Endothelial cell of umbilical vein (primary cell): ENCODE data around the gene CARD11. TPM values are rescaled to one million over a fixed set of nuclear protein-coding genes. Genes with fewer than 3 reads are reported as not detected.

Experiments used
- BruUV-seq: library from RNA; stranded (reverse); fragments of 400-500 nt; replicated peaks from 2 replicates; lab custom pipeline; 2021; lab: Mats Ljungman, UMichigan
- CTCF ChIA-PET: fragments of 300-600, 350-600 bp; sonication (Branson Sonifier 250); formaldehyde crosslinking; loops from one replicate; lab custom pipeline; 2021; ENCODE audit warnings: antibody characterized with exemption, inconsistent platforms; lab: Charles Lee
- POLR2A ChIA-PET: fragments of 300-600, 350-600 bp; sonication (Branson Sonifier 250); formaldehyde crosslinking; loops from one replicate; lab custom pipeline; 2021; ENCODE audit warnings: antibody characterized with exemption, inconsistent platforms; lab: Charles Lee
- DNase-seq: peaks from one replicate; pipeline ENCODE4 v3.0.0-alpha.2; 2011; ENCODE audit warnings: low read depth, low spot score
- FAIRE-seq: peaks from 2 replicates; lab custom pipeline; 2011; peaks lifted over from hg19 to GRCh38; lab: Jason Lieb, UNC
- H2AFZ ChIP-seq: 2 replicates; pipeline ENCODE4 v1.6.0; 2012; ENCODE audit warnings: low read depth, low read length, control low read depth, inconsistent platforms
- H3K27ac ChIP-seq: 2 replicates; pipeline ENCODE4 v1.5.1; 2011; ENCODE audit warnings: low read depth, mild to moderate bottlenecking, control low read depth, low read length, moderate library complexity; ENCODE audit not compliant: insufficient read depth
- H3K27me3 ChIP-seq, 2 experiments: 2 replicates each; pipeline versions ENCODE4 v1.6.0 to v1.6.1; 2011; ENCODE audit warnings: low read length in 2 of 2, mixed read lengths in 1 of 2; ENCODE audit not compliant: control insufficient read depth in 2 of 2, insufficient read depth in 2 of 2
- H3K36me3 ChIP-seq, 2 experiments: 2 replicates in 1 of 2; 3 replicates in 1 of 2; pipeline ENCODE4 v1.5.1; 2011; ENCODE audit warnings: low read length in 2 of 2, mild to moderate bottlenecking in 1 of 2, moderate library complexity in 1 of 2; ENCODE audit not compliant: control insufficient read depth in 2 of 2, insufficient read depth in 2 of 2; ENCODE audit errors: extremely low read depth in 1 of 2
- H3K4me1 ChIP-seq: 3 replicates; pipeline ENCODE4 v1.5.1; 2011; ENCODE audit warnings: mild to moderate bottlenecking, low read length; ENCODE audit not compliant: control insufficient read depth, insufficient read depth; ENCODE audit errors: extremely low read depth
- H3K4me2 ChIP-seq: 2 replicates; pipeline ENCODE4 v1.6.1; 2011; ENCODE audit warnings: low read length, control low read depth, mixed read lengths; ENCODE audit not compliant: insufficient read depth
- H3K4me3 ChIP-seq, 3 experiments: fragments of 200-600 bp in 1 of 3; sonication (generic), shearing (Covaris generic) in 1 of 3; replicated peaks in 1 of 3; 2 replicates each; pipeline ENCODE4 v1.5.1; 2011 to 2016; ENCODE audit warnings: control low read depth in 3 of 3, low read length in 3 of 3, mild to moderate bottlenecking in 2 of 3, inconsistent platforms in 1 of 3, low read depth in 1 of 3, moderate library complexity in 1 of 3; ENCODE audit not compliant: insufficient read depth in 1 of 3
- H3K79me2 ChIP-seq: 2 replicates; pipeline ENCODE4 v1.6.0; 2012; ENCODE audit warnings: low read length, inconsistent platforms; ENCODE audit not compliant: control insufficient read depth, insufficient read depth
- H3K9ac ChIP-seq: replicated peaks from 2 replicates; pipeline ENCODE3; 2011; ENCODE audit warnings: low read length, control low read depth; ENCODE audit not compliant: insufficient read depth; ENCODE audit errors: extremely low read depth
- H3K9me1 ChIP-seq: replicated peaks from 3 replicates; pipeline ENCODE4 v1.6.0; 2011; ENCODE audit warnings: mild to moderate bottlenecking, low read length; ENCODE audit not compliant: control insufficient read depth, insufficient read depth; ENCODE audit errors: extremely low read depth
- H3K9me3 ChIP-seq: replicated peaks from 2 replicates; pipeline ENCODE4 v1.5.1; 2012; ENCODE audit warnings: low read length, inconsistent platforms; ENCODE audit not compliant: control insufficient read depth, insufficient read depth
- H4K20me1 ChIP-seq: replicated peaks from 2 replicates; pipeline ENCODE3; 2011; ENCODE audit warnings: mild to moderate bottlenecking, low read length; ENCODE audit not compliant: control insufficient read depth, insufficient read depth; ENCODE audit errors: extremely low read depth
- CTCF ChIP-seq, 2 donors: IDR thresholded peaks; 1 replicate in 1 of 2; 2 replicates in 1 of 2; pipeline ENCODE4 v1.5.1; 2011; ENCODE audit warnings: low read length in 2 of 2, mild to moderate bottlenecking in 2 of 2, moderate library complexity in 2 of 2, control low read depth in 1 of 2, inconsistent platforms in 1 of 2, low read depth in 1 of 2; ENCODE audit not compliant: insufficient read depth in 1 of 2; ENCODE audit errors: extremely low read depth in 1 of 2
- EZH2 ChIP-seq: IDR thresholded peaks from 2 replicates; pipeline ENCODE4 v1.6.1; 2012; ENCODE audit warnings: borderline replicate concordance, low read depth, mild to moderate bottlenecking, moderate library complexity, low read length, inconsistent platforms; ENCODE audit not compliant: severe bottlenecking
- FOS ChIP-seq: IDR thresholded peaks from 2 replicates; pipeline ENCODE4 v1.6.1; 2011; ENCODE audit warnings: mild to moderate bottlenecking, low read length, moderate library complexity, borderline replicate concordance; ENCODE audit not compliant: insufficient read depth
- GATA2 ChIP-seq: IDR thresholded peaks from 2 replicates; pipeline ENCODE4 v1.7.0; 2011; ENCODE audit warnings: low read depth, mild to moderate bottlenecking, moderate library complexity, mixed read lengths, low read length; ENCODE audit not compliant: insufficient read length, insufficient read depth
- JUN ChIP-seq: IDR thresholded peaks from 2 replicates; pipeline ENCODE4 v1.6.1; 2011; ENCODE audit warnings: borderline replicate concordance, low read depth; ENCODE audit not compliant: insufficient read length, insufficient read depth
- MAX ChIP-seq: IDR thresholded peaks from 2 replicates; pipeline ENCODE4 v1.6.1; 2011; ENCODE audit not compliant: insufficient read depth, insufficient read length
- MYC ChIP-seq: IDR thresholded peaks from one replicate; pipeline ENCODE4 v1.6.1; 2011; ENCODE audit warnings: mild to moderate bottlenecking, low read depth, low read length
- POLR2A ChIP-seq: IDR thresholded peaks from 2 replicates; pipeline ENCODE4 v1.6.1; 2012; ENCODE audit warnings: low read depth, mild to moderate bottlenecking, control low read depth, low read length
- dilution Hi-C: fragments of 300-500 bp; cut with MboI; formaldehyde crosslinking; loops from one replicate; pipeline ENCODE4 v1.15.0; 2019; ENCODE audit warnings: low sequenced_read_pairs; ENCODE audit not compliant: extremely low pct_ligation_motif_present
- intact Hi-C: fragments of 100-400 bp; cut with micrococcal nuclease; formaldehyde crosslinking; loops from one replicate; pipeline ENCODE4 v1.10.0; 2022
- polyA plus RNA-seq, 4 experiments: library from polyadenylated mRNA; depleted of rRNA in 3 of 4; stranded (reverse) in 3 of 4; unstranded in 1 of 4; fragments of >200 nt; gene quantifications; 2 replicates each; pipeline versions ENCODE4 v1.2.1 to v1.2.3, GENCODE V29; 2011 to 2012; ENCODE audit warnings: missing spikeins in 1 of 4
- total RNA-seq: library from RNA; stranded (reverse); gene quantifications from 2 replicates; pipeline ENCODE4 v1.2.3, GENCODE V29; 2021

Gene CARD11
- total and polyA plus RNA-seq, 2 donors (not counting 3 experiments of a cell fraction or from before 2014, with no cell fraction given): 20.4 to 41.8 TPM

DNA sequence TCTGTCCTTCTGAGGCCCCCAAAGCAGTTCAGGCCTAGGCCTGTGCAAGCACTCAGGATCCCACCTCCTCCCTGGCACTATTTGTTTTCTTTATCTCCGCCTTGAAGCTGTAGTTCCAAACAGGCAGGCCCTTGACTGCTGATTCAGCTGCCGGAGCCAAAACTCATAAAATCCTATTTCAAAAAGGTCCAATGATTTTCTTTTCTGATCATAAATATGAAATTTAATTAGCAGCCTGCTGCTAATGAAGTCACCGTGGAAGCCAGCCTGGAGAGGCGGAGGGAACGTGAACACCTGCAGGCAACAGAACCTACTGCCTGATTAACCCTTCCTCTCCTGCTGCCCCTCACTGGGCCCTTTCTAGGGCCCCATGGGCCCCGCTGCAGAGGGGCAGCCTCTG, 60.1 kb downstream of the CARD11 start:
- H2AFZ ChIP-seq: no peak overlapping the region
- TF ChIP-seq POLR2A (no peak), CTCF (IDR thresholded peaks at IDR 0.05; ENCODE audit: extremely low read depth in 1 of 2, insufficient read depth in 1 of 2, low read depth in 1 of 2, low read length in 2 of 2) (no peak), MYC (no peak), JUN (no peak), GATA2 (no peak), FOS (no peak), EZH2 (no peak), MAX (no peak)
- no peaks in the 10 kb centered on the region for H3K79me2 ChIP-seq
- no TSS peak for BruUV-seq
- intact Hi-C loops (no loop called here), dilution Hi-C loops (no loop called here)
- ChIA-PET POLR2A (no interaction called here), CTCF (no interaction called here)
- H3K4me3 ChIP-seq: no peak overlapping the region
- no peak overlapping the region for H3K4me2 ChIP-seq
- H3K36me3 ChIP-seq: no peaks in the 10 kb centered on the region
- DNase-seq: no peak
- H3K9me1 ChIP-seq: no peaks in the 10 kb centered on the region
- H3K9me3 ChIP-seq: no peaks in the 10 kb centered on the region
- H3K27ac ChIP-seq: no peak overlapping the region
- H3K9ac ChIP-seq: no peak overlapping the region
- FAIRE-seq: no peak
- H3K4me1 ChIP-seq: no peaks in the 10 kb centered on the region
- no peaks in the 10 kb centered on the region for H4K20me1 ChIP-seq
- no peaks in the 10 kb centered on the region for H3K27me3 ChIP-seq
